HepG2 (cell line): ENCODE data around the gene C14orf119. TPM values are rescaled to one million over a fixed set of nuclear protein-coding genes. Genes with fewer than 3 reads are reported as not detected.

Source experiments
- CBFB ChIP-seq: sonication (generic); formaldehyde crosslinking; IDR thresholded peaks from 2 replicates; pipeline ENCODE4 v1.4.0; 2020; ENCODE audit warnings: missing genetic modification reagents
- FOSL2 ChIP-seq: sonication (generic); formaldehyde crosslinking; IDR thresholded peaks from 2 replicates; pipeline ENCODE4 v1.4.0; 2020; ENCODE audit warnings: missing genetic modification reagents
- IRX3 ChIP-seq: sonication (generic); formaldehyde crosslinking; IDR thresholded peaks from 2 replicates; pipeline ENCODE4 v1.8.1; 2023; ENCODE audit warnings: mild to moderate bottlenecking, low read depth, missing genetic modification reagents, borderline replicate concordance
- MZF1 ChIP-seq: sonication (generic); formaldehyde crosslinking; IDR thresholded peaks from 2 replicates; pipeline ENCODE4 v1.8.1; 2023; ENCODE audit warnings: mild to moderate bottlenecking, missing genetic modification reagents, borderline replicate concordance
- NFKB2 ChIP-seq: sonication (generic); formaldehyde crosslinking; IDR thresholded peaks from 2 replicates; pipeline ENCODE4 v1.4.0; 2020; ENCODE audit warnings: missing genetic modification reagents, borderline replicate concordance
- NFYC ChIP-seq: IDR thresholded peaks from 2 replicates; pipeline ENCODE4 v1.6.1; 2016; ENCODE audit warnings: missing genetic modification reagents, missing compliant biosample characterization
- NR2F6 ChIP-seq, 2 experiments: IDR thresholded peaks; 2 replicates each; pipeline ENCODE4 v1.6.1; 2016; ENCODE audit warnings: antibody characterized with exemption in 1 of 2, mild to moderate bottlenecking in 1 of 2
- PBX2 ChIP-seq: IDR thresholded peaks from 2 replicates; pipeline ENCODE4 v1.6.1; 2016; ENCODE audit warnings: control low read depth
- RXRB ChIP-seq: IDR thresholded peaks from 2 replicates; pipeline ENCODE4 v1.6.1; 2016; ENCODE audit warnings: borderline replicate concordance, missing genetic modification reagents, missing compliant biosample characterization
- SUZ12 ChIP-seq: fragments of 150-350 bp; IDR thresholded peaks from 2 replicates; pipeline ENCODE4 v1.6.1; 2014; ENCODE audit warnings: low read depth, low read length
- TFDP2 ChIP-seq: sonication (generic); formaldehyde crosslinking; IDR thresholded peaks from 2 replicates; pipeline ENCODE4 v1.4.0; 2020; ENCODE audit warnings: missing genetic modification reagents
- THAP11 ChIP-seq: IDR thresholded peaks from 2 replicates; pipeline ENCODE4 v1.6.1; 2016; ENCODE audit warnings: missing biosample characterization, missing genetic modification reagents
- ZNF331 ChIP-seq: sonication (generic); formaldehyde crosslinking; IDR thresholded peaks from 2 replicates; pipeline ENCODE4 v1.4.0; 2020; ENCODE audit warnings: missing genetic modification reagents
- ZNF567 ChIP-seq: sonication (generic); formaldehyde crosslinking; IDR thresholded peaks from 2 replicates; pipeline ENCODE4 v1.8.1; 2023; ENCODE audit warnings: mild to moderate bottlenecking, missing genetic modification reagents, borderline replicate concordance
- polyA plus RNA-seq, 8 experiments: library from polyadenylated mRNA; depleted of rRNA in 3 of 8; stranded (reverse) in 7 of 8; unstranded in 1 of 8; fragments of >200 nt; fragmentation: Illumina TruSeq in 4 of 8; extraction: Trizol in 4 of 8; gene quantifications; 2 replicates each; pipeline versions ENCODE4 v1.2.1 to v1.2.3, GENCODE V29; 2011 to 2016; ENCODE audit warnings: low read depth in 4 of 8, missing spikeins in 1 of 8, mixed read lengths in 1 of 8; ENCODE audit not compliant: insufficient read depth in 1 of 8
- total RNA-seq, 5 experiments: library from RNA; depleted of rRNA; stranded (reverse); fragments of >200 nt; fragmentation: Illumina TruSeq; extraction: Trizol; gene quantifications; 2 replicates each; pipeline ENCODE4 v1.2.3, GENCODE V29; 2016; ENCODE audit warnings: low read depth in 1 of 5
- TF ChIP-seq, protein P1 (sequence below): IDR thresholded peaks from 2 replicates; pipeline ENCODE4 v1.6.1; 2016
- TF ChIP-seq, protein P2 (sequence below): sonication (generic); formaldehyde crosslinking; IDR thresholded peaks from 2 replicates; pipeline ENCODE4 v1.4.0; 2020; ENCODE audit warnings: missing genetic modification reagents, borderline replicate concordance
- TF ChIP-seq, protein P3 (sequence below): sonication (generic); formaldehyde crosslinking; IDR thresholded peaks from 2 replicates; pipeline ENCODE4 v1.4.0; 2020; ENCODE audit warnings: missing genetic modification reagents
- TF ChIP-seq, protein P4 (sequence below): sonication (generic); formaldehyde crosslinking; IDR thresholded peaks from 2 replicates; pipeline ENCODE4 v1.4.0; 2020; ENCODE audit warnings: missing genetic modification reagents

Gene C14orf119
- total and polyA plus RNA-seq, 2 of the 13 experiments (the other 11 are each of a cell fraction or from before 2014, with no cell fraction given): 117 to 206 TPM

DNA sequence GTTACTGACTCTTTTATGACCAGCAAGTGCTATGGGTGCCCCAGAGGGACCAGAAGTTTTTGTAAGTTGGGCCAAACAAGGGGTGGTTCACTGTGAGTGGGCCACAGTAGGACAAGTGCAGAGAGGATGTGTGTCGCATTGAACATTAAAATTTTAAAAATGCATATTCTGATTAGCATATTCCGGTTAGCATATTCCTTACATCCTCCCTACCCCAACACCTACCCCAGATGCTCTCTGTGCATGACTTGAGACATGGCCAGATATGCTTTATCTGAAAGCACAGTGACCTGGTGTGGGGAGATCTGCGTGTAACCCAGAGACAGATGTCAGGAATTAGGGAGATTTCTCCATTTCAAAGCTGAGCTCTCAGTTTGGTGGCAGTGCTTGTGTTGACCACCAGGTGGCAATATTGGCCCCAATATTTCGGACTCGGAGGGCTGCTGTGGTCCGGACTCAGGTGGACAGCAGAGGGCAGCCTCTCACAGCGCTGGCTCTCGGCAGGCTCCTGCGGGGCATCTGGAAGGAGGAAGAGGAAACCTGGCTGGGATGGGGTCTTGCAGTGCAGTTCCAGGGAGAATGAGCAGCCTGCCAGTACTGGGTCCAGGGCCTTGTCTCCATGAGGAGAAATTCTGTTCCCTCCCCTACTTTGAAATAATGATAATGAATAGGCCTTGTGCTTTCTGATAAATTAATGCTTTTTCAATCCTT, 25.4 kb downstream of the C14orf119 start (continued):
- TF ChIP-seq NFKB2 (CRISPR knock-in tag): peak; percentile 90; the same call in 1 of the 2 replicates
- no peak for TF ChIP-seq PBX2
- peak; percentile 50; the same call in 1 of the 2 replicates for TF ChIP-seq MZF1
- peak; percentile 59; the same call in 1 of the 2 replicates for TF ChIP-seq TFDP2 (CRISPR knock-in tag)
- peak; percentile 46; the same call in 1 of the 2 replicates for TF ChIP-seq SUZ12
- TF ChIP-seq, protein P1, sequence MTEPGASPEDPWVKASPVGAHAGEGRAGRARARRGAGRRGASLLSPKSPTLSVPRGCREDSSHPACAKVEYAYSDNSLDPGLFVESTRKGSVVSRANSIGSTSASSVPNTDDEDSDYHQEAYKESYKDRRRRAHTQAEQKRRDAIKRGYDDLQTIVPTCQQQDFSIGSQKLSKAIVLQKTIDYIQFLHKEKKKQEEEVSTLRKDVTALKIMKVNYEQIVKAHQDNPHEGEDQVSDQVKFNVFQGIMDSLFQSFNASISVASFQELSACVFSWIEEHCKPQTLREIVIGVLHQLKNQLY (CRISPR knock-in tag): peak; percentile 43; the same call in 1 of the 2 replicates
- TF ChIP-seq, protein P2, sequence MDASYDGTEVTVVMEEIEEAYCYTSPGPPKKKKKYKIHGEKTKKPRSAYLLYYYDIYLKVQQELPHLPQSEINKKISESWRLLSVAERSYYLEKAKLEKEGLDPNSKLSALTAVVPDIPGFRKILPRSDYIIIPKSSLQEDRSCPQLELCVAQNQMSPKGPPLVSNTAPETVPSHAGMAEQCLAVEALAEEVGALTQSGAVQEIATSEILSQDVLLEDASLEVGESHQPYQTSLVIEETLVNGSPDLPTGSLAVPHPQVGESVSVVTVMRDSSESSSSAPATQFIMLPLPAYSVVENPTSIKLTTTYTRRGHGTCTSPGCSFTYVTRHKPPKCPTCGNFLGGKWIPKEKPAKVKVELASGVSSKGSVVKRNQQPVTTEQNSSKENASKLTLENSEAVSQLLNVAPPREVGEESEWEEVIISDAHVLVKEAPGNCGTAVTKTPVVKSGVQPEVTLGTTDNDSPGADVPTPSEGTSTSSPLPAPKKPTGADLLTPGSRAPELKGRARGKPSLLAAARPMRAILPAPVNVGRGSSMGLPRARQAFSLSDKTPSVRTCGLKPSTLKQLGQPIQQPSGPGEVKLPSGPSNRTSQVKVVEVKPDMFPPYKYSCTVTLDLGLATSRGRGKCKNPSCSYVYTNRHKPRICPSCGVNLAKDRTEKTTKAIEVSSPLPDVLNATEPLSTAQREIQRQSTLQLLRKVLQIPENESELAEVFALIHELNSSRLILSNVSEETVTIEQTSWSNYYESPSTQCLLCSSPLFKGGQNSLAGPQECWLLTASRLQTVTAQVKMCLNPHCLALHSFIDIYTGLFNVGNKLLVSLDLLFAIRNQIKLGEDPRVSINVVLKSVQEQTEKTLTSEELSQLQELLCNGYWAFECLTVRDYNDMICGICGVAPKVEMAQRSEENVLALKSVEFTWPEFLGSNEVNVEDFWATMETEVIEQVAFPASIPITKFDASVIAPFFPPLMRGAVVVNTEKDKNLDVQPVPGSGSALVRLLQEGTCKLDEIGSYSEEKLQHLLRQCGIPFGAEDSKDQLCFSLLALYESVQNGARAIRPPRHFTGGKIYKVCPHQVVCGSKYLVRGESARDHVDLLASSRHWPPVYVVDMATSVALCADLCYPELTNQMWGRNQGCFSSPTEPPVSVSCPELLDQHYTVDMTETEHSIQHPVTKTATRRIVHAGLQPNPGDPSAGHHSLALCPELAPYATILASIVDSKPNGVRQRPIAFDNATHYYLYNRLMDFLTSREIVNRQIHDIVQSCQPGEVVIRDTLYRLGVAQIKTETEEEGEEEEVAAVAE (CRISPR knock-in tag): peak; percentile 87; the same call in 1 of the 2 replicates
- TF ChIP-seq THAP11 (CRISPR knock-in tag): peak; percentile 79
- peak; percentile 93 for TF ChIP-seq ZNF331
- peak; percentile 88 for TF ChIP-seq RXRB (CRISPR knock-in tag)
- peak; percentile 43; the same call in 1 of the 2 replicates for TF ChIP-seq NFYC (CRISPR knock-in tag)
- TF ChIP-seq FOSL2: peak; percentile 72
- peak; percentile 92 for TF ChIP-seq CBFB (CRISPR knock-in tag)
- TF ChIP-seq, protein P3, sequence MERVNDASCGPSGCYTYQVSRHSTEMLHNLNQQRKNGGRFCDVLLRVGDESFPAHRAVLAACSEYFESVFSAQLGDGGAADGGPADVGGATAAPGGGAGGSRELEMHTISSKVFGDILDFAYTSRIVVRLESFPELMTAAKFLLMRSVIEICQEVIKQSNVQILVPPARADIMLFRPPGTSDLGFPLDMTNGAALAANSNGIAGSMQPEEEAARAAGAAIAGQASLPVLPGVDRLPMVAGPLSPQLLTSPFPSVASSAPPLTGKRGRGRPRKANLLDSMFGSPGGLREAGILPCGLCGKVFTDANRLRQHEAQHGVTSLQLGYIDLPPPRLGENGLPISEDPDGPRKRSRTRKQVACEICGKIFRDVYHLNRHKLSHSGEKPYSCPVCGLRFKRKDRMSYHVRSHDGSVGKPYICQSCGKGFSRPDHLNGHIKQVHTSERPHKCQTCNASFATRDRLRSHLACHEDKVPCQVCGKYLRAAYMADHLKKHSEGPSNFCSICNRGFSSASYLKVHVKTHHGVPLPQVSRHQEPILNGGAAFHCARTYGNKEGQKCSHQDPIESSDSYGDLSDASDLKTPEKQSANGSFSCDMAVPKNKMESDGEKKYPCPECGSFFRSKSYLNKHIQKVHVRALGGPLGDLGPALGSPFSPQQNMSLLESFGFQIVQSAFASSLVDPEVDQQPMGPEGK (CRISPR knock-in tag): peak; percentile 78
- TF ChIP-seq ZNF567 (CRISPR knock-in tag): 0 out of 2 replicates have a peak, but pooled peaks have one; percentile 53
- TF ChIP-seq, protein P4, sequence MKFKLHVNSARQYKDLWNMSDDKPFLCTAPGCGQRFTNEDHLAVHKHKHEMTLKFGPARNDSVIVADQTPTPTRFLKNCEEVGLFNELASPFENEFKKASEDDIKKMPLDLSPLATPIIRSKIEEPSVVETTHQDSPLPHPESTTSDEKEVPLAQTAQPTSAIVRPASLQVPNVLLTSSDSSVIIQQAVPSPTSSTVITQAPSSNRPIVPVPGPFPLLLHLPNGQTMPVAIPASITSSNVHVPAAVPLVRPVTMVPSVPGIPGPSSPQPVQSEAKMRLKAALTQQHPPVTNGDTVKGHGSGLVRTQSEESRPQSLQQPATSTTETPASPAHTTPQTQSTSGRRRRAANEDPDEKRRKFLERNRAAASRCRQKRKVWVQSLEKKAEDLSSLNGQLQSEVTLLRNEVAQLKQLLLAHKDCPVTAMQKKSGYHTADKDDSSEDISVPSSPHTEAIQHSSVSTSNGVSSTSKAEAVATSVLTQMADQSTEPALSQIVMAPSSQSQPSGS (CRISPR knock-in tag): peak; percentile 77; the same call in 1 of the 2 replicates
- no peak for TF ChIP-seq IRX3 (CRISPR knock-in tag)
- no peak; the same call in 1 of the 2 replicates for TF ChIP-seq NR2F6 (IDR thresholded peaks at IDR 0.05)
- peak; percentile 69; the same call in 1 of the 2 replicates for TF ChIP-seq NR2F6 (CRISPR knock-in tag; IDR thresholded peaks at IDR 0.05)
